Activated naive CD4-positive, alpha-beta T cell treated with anti-CD3 and anti-CD28 coated beads, Interleukin-2, amount 50 U/mL, for 72 hours (primary cell): ENCODE measurements around the gene SLC30A2. TPM values are rescaled to one million over a fixed set of nuclear protein-coding genes. Genes with fewer than 3 reads are reported as not detected.
A peak's percentile ranks its signal among the peaks of the same experiment; 100 is the strongest.
"Not testable (repeated sequence)": the region's sequence is repeated elsewhere in the genome, so short reads cannot be mapped to it uniquely, and the experiment has no call there.

Experiments used
- ATAC-seq, 2 donors: fragments of 150-1000 bp; cut with Tn5 transposase; 2 replicates each; pipeline ENCODE4 v1.10.0; 2021; ENCODE audit warnings: mild to moderate bottlenecking in 2 of 2, moderate library complexity in 2 of 2
- DNase-seq, 2 donors: peaks; one replicate each; pipeline ENCODE4 v3.0.0; 2021 to 2022; ENCODE audit warnings: low spot score in 2 of 2
- H3K27ac Mint-ChIP-seq, 2 donors: one replicate each; pipeline ENCODE4 v1.8.0; 2022; ENCODE audit warnings: mild to moderate bottlenecking in 2 of 2, mixed read lengths in 2 of 2
- H3K36me3 Mint-ChIP-seq, 2 donors: one replicate each; pipeline ENCODE4 v1.8.0; 2022; ENCODE audit warnings: mixed read lengths in 2 of 2
- H3K9me3 Mint-ChIP-seq, 2 donors: one replicate each; pipeline ENCODE4 v1.8.0; 2022; ENCODE audit warnings: mixed read lengths in 2 of 2
- total RNA-seq, 2 donors: library from RNA; stranded (reverse); gene quantifications; one replicate each; pipeline ENCODE4 v1.2.3, GENCODE V29; 2022

The SLC30A2 gene, protein sequence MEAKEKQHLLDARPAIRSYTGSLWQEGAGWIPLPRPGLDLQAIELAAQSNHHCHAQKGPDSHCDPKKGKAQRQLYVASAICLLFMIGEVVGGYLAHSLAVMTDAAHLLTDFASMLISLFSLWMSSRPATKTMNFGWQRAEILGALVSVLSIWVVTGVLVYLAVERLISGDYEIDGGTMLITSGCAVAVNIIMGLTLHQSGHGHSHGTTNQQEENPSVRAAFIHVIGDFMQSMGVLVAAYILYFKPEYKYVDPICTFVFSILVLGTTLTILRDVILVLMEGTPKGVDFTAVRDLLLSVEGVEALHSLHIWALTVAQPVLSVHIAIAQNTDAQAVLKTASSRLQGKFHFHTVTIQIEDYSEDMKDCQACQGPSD
- total RNA-seq = not detected

DNA sequence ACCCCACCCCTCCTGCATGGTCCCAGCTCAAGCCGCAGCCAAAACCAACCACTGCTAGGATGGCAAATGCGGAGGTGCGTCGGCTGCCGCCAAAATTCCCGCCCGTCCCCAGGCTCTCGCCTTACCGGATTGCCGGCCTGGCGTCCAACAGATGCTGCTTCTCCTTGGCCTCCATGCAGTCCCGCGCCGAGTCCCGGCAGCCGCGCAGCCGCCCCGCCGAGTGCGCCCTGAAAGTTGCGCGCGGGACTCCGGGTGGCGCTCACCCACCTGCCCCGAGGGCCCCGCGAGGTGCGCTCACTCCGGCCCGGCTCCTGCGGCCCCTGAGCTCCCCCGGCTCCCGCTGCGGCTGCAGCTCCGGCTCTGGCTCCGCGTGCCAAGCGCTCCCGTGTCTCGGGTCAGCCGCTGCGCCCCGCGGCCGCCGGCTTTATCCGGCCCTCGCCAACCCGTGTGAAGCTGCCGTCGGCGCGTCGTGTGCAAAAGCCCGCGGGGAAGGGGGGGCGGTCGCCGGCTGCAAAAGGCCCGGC, at the start of gene SLC30A2:
Gene SLC30A2, minus strand, starts transcription at position 397 of the 524 bp plus-strand sequence. Its CDS starts 222 bp downstream, at position 175.
- Mint-ChIP-seq H3K36me3 (no peaks in the 10 kb centered on the region), H3K9me3 (no peaks in the 10 kb centered on the region), H3K27ac (no peak within 1 kb of the TSS)
- no peak for DNase-seq
- peak in 1 of 2 donors; percentile 47 for ATAC-seq

DNA sequence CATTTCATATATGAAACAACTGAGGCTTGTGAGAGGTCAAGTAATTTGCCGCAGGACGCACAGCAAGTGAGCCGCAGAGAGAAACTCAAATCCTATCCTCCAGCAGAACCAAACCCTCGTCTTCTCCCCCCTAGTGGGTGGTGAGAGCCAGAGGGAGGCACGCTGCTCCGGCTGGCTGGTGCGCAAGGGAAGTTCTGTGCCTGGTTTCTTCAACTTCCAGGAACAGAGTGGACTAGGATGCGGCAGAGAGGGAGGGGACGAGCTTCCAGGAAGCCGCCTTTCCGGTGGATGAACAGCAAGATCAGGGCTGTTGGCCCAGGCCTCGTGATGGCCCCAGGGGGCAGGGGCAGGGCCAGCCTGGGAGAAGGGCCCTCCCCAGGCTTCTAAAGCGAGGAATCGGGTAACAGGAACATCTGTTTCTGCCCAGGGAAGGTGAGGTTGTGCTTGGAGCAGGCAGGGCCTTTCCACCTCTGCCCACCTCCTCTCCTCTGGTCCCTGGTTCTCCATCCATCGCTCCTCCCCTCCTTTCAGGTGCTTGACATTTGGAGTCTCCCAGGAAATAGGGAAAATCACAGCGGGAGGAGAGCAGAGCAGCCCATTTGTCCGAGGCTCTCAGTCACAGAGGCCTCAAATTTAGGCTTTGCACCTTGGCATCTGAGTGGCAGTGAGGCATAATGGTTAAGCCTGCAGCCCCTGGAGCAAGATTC, 48.9 kb upstream of the SLC30A2 start:
- Mint-ChIP-seq H3K36me3 (no peaks in the 10 kb centered on the region), H3K9me3 (no peaks in the 10 kb centered on the region), H3K27ac (no peak overlapping the region)
- no peak for DNase-seq
- ATAC-seq = no peak

DNA sequence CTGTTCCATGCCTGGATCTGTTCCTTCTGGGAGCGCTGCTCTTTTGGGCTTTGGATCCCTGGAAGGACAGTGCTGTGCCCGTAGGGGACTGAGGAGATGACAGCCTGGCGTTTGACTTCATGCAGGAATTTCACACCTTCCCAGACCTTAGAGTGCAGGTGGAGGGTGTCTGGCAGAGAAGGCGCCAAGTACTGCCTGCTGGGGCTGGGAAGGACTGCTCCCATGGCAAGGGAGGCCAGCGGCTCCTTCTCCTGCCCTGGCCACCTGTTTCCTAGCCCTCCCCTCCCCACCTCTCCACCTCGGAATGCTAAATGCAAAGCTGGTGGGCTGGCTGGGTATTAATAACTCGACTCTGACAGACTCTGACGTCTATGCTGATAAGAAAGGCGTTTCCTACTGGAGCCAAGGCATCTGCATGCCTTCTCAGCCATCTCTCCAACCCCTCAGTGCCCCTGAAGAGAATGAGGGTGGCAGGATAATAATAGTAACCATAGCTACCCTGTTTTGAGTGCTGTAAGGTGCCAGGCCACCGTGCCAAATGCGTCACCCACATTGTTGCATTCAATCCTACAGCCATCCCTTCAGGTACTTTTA, 48.3 kb upstream of the SLC30A2 start:
- no peak for ATAC-seq
- Mint-ChIP-seq H3K9me3 (no peaks in the 10 kb centered on the region), H3K36me3 (no peaks in the 10 kb centered on the region), H3K27ac (no peak overlapping the region)
- DNase-seq = no peak

DNA sequence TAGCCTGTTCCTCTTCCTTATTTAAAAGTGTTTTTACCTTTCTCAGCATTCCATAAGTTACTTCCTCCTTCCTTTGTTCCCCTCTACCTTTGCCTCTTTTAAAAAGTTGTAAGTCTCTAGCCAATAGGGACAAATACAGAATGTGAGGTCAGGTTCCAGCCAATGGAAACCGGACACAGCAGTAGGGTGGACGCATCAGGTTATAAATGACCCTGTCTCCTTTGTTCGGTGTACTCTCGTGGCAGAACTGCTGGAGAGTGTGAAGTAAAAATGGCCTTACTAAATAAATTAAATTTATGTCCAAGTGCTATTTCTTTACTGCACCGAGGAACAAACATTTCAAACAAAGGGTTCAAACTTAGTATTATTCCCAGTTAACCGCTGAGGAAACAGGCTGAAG, 47.7 kb upstream of the SLC30A2 start:
- not testable (repeated sequence) for DNase-seq, H3K9me3 Mint-ChIP-seq, ATAC-seq, H3K36me3 Mint-ChIP-seq, H3K27ac Mint-ChIP-seq

DNA sequence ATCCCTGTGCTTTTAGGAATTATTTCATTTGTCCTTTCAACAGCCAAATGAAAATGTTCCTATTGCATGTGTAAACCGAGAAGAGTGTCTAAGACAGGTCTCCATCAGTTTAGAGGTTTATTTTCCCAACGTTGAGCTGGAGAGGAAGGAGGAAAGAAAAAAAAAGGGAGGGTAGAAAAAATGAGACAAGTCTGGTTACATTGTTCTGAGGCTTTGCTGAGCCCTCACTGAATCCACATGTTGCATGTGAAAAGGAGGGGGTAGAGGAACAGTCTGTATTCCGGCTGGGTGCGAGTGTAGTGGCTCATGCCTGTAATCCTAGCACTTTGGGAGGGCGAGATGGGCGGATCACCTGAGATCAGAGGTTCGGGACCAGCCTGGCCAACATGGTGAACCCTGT, 46.5 kb upstream of the SLC30A2 start:
- no peaks in the 10 kb centered on the region for H3K36me3 Mint-ChIP-seq
- H3K9me3 Mint-ChIP-seq = no peaks in the 10 kb centered on the region
- no peak overlapping the region for H3K27ac Mint-ChIP-seq
- no peak for ATAC-seq
- DNase-seq = no peak

DNA sequence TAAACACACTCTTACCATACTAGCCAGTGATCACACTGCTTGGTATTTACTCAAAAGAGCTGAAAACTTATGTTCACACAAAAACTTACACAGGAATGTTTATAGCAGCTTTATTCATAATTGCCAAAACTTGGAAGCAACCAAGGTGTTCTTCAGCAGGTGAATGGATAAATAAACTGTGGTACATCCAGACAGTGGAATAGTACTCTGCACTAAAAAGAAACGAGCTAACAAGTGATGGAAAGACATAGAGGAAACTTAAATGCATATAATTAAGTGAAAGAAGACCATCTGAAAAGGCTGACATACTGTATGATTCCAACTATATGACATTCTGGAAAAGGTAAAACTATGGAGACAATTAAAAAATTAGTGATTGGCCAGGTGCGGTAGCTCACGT, 45.0 kb upstream of the SLC30A2 start:
- Mint-ChIP-seq H3K9me3 (no peaks in the 10 kb centered on the region), H3K27ac (no peak overlapping the region), H3K36me3 (no peaks in the 10 kb centered on the region)
- ATAC-seq (no peak), DNase-seq (no peak)

DNA sequence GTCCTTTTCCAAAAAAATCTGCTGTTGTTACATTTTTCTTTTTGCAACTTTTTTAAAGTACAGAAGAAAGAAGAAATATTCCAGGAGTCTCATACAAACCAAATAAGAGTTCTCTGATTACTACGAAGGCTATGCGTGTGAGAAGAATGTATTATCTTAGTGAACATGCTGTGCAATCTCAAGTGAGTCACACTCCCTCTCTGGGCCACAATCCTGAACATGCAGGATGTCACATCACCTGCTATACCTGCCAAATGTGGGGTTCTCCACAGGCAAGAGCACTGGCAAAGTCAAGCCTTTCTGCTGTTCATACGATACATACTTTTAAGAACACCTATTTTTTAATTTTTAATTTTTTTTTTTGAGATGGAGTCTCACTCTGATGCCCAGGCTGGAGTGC, 43.2 kb upstream of the SLC30A2 start:
- Mint-ChIP-seq H3K9me3 (no peaks in the 10 kb centered on the region), H3K27ac (no peak overlapping the region), H3K36me3 (no peaks in the 10 kb centered on the region)
- DNase-seq (no peak), ATAC-seq (no peak)

DNA sequence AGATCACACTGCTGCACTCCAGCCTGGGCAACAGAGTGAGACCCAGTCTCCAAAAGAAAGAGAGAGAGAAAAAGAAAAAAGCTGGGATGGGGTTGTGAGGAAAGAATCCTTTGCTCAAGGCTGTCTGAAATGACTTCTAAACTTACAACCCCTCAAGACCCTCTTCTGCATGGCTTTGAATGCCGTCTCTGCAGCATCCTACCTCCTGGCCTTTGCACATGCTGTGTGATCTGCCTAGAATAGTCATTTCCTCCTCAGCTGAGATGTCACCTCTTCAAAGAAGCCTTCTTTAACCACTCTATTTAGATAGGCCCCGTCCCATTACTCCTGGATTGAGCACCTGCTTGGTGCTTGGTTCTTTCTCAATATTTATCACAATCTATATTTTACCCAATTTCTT, 38.9 kb upstream of the SLC30A2 start:
- Mint-ChIP-seq H3K36me3 (no peaks in the 10 kb centered on the region), H3K27ac (no peak overlapping the region), H3K9me3 (no peaks in the 10 kb centered on the region)
- ATAC-seq (no peak), DNase-seq (no peak)

DNA sequence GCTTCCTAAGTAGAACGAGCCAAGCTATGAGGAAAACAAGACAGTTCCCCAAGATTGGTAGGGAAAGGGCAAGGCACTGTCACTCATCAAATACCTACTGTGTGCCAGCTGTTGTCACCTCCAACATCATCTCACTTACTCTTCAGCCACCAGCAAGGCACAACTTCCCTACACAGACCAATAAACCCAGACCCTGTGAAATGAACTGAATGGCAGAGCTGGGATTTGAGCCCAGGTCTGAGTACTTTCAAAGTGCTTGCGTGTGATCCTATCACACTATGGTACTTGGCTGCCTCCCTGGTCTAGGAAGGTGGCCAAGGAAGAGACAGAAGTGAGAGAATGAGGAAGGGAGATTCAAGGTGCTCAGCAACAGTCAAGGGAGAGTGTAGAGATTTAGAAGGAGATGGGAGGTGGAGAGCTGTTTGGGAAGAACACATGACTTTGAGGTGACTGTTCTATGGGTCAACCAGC, 38.2 kb upstream of the SLC30A2 start:
- DNase-seq (no peak), ATAC-seq (no peak)
- Mint-ChIP-seq H3K36me3 (no peaks in the 10 kb centered on the region), H3K9me3 (no peaks in the 10 kb centered on the region), H3K27ac (no peak overlapping the region)

DNA sequence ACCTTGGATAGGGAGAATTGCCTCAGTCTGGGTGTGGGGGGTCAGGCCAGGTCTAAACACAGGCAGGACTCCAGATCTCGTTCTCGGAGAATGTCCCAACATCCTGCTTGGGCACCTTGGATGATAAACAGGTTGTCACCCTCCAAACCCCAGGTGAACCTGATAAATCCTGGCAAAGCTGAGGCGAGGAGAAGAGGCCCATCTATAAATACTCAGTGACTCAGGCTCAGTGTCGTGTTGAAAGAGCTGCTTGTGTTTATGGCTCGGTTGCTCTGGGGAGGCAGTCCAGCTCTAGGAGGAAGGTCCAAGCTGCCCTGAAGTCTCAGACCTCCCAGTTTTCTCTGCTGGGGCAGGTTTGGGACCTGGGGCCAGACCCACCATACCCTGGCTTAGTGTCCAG, 37.3 kb upstream of the SLC30A2 start:
- ATAC-seq = no peak
- Mint-ChIP-seq H3K36me3 (no peaks in the 10 kb centered on the region), H3K9me3 (no peaks in the 10 kb centered on the region), H3K27ac (no peak overlapping the region)
- no peak for DNase-seq

DNA sequence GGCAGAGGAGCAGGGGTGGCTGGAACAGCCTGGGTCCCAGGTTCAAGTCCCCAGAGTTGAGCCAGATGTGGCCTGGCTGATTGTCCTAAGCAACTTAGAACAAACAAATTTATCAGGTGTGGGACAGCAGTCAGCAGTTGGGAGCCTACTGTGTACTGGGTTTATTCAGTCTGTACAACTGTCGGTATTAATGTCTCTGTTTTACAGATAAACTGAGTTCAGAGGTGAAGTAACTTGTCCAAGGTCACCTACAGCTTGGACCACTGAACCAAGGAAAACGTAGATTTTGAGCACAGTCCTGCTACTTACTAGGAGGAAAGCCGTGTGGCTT, 36.1 kb upstream of the SLC30A2 start:
- DNase-seq (no peak), ATAC-seq (no peak)
- Mint-ChIP-seq H3K9me3 (no peaks in the 10 kb centered on the region), H3K36me3 (no peaks in the 10 kb centered on the region), H3K27ac (no peak overlapping the region)

DNA sequence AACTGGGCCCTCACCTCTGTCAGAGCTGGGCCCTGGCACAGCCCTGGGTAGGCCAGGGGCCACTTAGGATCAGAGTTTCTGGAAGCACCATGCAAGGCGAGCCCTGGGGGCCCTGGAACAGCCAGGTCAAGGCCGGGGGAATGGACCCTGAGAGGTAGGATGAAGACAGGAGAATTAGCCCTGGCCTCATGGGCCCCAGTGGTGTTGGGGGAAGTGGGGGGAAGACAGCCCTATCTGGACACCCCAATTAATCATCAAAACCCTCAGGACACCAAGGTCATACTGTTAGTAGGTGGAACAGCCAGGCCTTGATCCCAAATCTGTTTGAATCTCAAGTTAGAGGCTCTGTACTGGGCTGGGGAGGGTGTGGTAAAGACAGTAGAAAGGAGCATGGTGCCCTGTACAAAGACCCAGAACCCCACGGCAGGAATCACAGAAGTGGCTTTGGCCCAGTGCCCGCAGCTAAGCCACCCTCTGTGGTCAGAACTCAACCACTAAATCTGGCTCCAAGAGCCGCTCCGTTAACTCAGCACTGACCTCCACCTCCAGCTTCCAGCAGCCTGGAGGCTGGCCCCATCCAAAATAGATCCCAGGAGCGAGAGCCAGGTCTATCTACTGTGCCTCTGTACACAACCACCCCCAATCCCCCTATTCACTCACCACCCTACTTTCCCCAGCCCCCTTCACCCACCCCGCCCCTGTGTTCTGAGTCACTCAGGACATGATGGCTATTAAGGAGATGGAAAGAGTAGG, 35.5 kb upstream of the SLC30A2 start:
- ATAC-seq = no peak
- H3K36me3 Mint-ChIP-seq = no peaks in the 10 kb centered on the region

DNA sequence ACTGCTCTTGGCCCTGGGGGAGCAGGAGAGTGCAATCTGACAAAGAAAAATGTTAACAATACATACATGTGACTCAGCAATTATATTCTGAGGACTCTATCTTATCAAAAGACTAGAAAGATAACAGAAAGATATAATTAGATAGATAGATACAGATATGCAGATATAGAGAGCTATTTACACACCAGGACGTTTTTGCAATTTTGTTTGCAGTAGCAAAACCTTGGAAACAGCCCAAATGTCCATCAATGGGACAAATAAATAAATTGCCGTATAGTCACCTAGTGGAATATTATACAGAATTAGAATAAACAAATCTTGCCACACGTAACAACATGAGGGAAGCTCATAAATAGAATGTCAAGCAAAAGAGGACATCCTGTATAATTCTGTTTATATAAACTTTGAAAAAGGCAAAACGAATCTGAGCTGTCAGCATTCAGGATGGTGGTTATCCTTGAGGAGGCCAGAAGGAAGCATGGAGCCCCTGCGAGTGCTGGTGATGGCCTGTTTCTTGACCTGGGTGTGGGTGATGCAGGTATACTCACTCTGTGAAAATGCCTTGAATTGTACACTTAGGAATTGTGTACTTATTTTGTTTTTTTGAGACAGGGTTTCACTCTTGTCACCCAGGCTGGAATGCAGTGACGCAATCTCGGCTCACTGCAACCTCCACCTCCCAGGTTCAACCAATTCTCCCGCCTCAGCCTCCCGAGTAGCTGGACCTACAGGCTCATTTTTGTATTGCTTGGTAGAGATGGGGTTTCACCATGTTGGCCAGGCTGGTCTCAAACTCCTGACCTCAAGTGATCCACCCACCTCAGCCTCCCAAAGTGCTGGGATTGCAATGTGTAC, 34.3 kb upstream of the SLC30A2 start:
- Mint-ChIP-seq H3K36me3 (no peaks in the 10 kb centered on the region), H3K27ac (no peak overlapping the region), H3K9me3 (no peaks in the 10 kb centered on the region)
- ATAC-seq = no peak
- no peak for DNase-seq

More for the DNA sequence above, 35.5 kb upstream of the SLC30A2 start:
- DNase-seq = no peak
- H3K27ac Mint-ChIP-seq = no peak overlapping the region
- no peaks in the 10 kb centered on the region for H3K9me3 Mint-ChIP-seq

DNA sequence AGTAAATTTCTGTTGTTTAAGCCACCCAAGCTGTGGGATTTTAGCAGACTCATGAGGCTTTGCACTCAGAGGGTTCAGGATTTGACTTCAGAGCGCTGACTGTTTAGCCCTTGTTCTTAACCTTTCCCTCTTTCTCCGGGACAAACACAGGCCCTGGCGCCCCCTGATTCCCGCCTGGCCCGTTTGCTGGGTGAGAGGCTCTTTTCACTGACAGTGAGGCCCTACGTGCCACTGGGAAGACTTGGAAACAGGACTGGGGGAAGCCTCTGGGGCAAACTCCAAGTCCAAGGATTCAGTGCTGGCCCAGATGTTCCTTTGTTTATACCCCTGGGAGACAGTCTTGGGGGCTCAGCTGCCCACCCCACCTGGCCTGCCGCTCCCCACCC, 33.3 kb upstream of the SLC30A2 start:
- ATAC-seq (no peak), DNase-seq (no peak)
- Mint-ChIP-seq H3K36me3 (no peaks in the 10 kb centered on the region), H3K27ac (no peak overlapping the region), H3K9me3 (no peaks in the 10 kb centered on the region)

DNA sequence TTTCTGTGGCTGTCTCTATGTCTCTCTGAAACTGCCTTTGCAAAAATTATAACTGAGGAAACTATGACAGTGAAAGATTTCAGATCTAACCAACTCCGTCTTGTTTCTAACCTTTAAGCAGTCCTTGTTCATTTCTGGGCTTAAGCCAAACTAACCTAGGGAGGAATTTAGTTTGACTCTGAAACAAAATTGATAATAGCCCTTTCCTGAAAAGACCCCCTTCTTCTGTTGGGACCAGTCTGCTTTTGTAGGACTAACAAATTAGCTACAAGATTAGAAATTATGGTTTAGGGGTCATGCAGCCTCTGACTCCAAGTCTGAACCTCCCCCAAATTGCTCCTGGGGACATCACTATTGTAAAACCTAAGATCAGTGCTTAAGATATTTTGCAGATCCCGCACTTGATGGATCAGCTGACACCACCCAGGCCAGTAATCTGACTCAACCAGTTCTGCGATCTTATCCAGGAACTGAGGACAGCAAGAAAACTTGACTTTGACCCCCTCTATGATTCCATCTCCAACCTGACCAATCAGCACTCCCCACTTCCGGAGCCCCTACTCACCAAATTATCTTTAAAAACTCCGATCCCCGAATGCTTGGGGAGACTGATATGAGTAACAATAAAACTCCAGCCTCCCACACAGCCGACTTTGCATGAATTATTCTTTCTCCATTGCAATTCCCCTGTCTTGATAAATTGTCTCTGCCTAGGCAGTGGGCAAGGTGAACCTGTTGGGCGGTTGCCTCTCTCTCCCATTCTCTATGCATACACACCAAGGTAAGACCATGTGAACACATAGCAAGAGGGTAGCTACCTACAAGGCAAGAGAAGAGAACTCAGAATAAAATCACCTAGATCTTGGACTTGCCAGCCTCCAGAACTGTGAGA, 32.6 kb upstream of the SLC30A2 start:
- Mint-ChIP-seq H3K36me3 (no peaks in the 10 kb centered on the region), H3K9me3 (no peaks in the 10 kb centered on the region), H3K27ac (no peak overlapping the region)
- no peak for DNase-seq
- ATAC-seq = no peak
